DOHH2 (cell line): ENCODE measurements around the gene KCNMA1.

ENCODE experiments used
- CTCF ChIP-seq: fragments of 200-600 bp; sonication (generic); IDR thresholded peaks from one replicate; pipeline ENCODE4 v1.5.1; 2014; ENCODE audit warnings: antibody characterized with exemption, mild to moderate bottlenecking, low read depth, low read length; ENCODE audit not compliant: poor library complexity, severe bottlenecking
- EZH2phosphoT487 ChIP-seq: fragments of 200-600 bp; sonication (generic); IDR thresholded peaks from 2 replicates; pipeline ENCODE4 v1.6.1; 2017; ENCODE audit warnings: borderline replicate concordance, mild to moderate bottlenecking, antibody characterized with exemption, low read length, moderate library complexity, mixed read lengths

- no peak for TF ChIP-seq CTCF
- no peak for TF ChIP-seq EZH2phosphoT487
These were observed 208.8 kb downstream of the KCNMA1 start for GRCh38 chr10:77428691-77429395.
